HG02852 (cell line): ENCODE measurements around the gene ZNF217.
"Not testable (repeated sequence)": the region's sequence is repeated elsewhere in the genome, so short reads cannot be mapped to it uniquely, and the experiment has no call there.

Source experiments
- ATAC-seq: cut with Tn5 transposase; IDR thresholded peaks from one replicate; pipeline ENCODE4 v1.9.1; 2021; ENCODE audit warnings: mild to moderate bottlenecking, moderate library complexity; ENCODE audit not compliant: unreplicated experiment

Gene ZNF217

GRCh38 chr20:53593466-53594007, at the start of gene ZNF217:
ZNF217 (minus strand) TSS chr20:53593839; CDS start chr20:53582826, 11,013 bp downstream.
- peak; percentile 31 for ATAC-seq

DNA sequence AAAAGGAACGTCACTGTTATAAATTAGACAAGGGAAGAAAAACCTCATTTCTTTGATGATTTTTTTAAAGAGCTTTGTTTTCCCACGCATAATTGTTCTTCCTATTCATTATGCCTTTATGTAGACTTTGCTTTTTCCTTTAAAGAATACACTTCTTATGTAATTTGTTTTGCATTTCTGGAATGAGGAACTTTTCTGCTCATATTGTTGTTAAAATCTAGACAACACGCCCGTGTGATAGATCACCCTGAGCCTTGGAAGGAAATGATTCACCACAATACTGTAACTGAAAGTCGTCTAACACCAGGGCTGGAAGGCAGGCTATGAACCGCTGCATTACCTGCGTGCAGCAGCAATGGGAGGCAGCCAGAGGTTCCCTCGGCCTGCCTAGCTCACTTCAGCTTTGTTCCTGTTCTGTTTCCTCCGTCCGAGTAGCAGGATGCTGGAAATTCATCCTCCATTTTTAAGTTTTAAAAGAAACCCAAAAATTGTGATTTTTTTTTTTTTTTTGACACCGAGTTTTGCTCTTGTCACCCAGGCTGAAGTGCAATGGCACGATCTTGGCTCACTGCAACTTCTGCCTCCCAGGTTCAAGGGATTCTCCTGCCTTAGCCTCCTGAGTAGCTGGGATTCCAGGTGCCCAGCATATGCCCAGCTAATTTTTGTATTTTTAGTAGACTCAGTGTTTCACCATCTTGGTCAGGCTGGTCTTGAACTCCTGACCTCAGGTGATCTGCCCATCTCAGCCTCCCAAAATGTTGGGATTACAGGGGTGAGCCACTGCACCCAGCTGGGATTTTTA, 49.6 kb upstream of the ZNF217 start:
- ATAC-seq: peak; percentile 96

DNA sequence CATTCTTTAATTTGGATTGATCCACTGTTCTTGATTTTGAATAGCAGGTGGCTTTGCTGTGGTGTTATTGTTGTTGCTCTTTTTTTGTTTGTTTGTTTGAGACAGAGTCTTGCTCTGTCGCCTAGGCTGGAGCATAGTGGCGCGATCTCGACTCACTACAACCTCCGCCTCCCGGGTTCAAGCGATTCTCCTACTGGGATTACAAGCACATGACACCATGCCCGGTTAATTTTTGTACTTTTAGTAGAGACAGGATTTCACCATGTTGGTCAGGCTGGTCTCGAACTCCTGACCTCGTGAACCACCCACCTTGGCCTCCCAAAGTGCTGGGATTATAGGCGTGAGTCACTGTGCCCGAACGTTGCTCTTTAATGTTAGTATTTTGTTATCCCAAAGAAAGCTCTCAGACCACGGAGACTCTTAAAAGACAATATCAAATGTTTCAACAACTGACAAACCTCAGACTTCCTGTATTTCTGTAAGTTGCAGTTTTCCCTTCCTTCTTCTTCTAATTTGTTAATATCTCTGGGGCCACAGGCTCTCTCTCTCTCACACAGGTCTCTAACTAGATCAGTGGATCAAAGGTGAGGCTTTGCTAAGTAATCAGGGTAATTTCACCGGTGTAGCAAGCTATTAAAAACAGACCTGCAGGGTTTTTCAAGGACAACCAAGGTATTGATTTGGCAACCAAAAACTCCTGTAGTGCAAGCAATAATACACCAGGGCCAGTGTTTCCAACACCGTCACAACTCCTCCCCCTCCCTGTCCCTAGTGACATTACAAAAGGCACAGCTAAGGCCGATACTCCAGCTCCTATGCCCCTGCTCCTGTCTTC, 48.8 kb upstream of the ZNF217 start:
- peak; percentile 35 for ATAC-seq

GRCh38 chr20:53639647-53640440, 46.2 kb upstream of the ZNF217 start:
- no peak for ATAC-seq

- ATAC-seq: no peak
These were observed 45.5 kb upstream of the ZNF217 start for GRCh38 chr20:53639128-53639527.

DNA sequence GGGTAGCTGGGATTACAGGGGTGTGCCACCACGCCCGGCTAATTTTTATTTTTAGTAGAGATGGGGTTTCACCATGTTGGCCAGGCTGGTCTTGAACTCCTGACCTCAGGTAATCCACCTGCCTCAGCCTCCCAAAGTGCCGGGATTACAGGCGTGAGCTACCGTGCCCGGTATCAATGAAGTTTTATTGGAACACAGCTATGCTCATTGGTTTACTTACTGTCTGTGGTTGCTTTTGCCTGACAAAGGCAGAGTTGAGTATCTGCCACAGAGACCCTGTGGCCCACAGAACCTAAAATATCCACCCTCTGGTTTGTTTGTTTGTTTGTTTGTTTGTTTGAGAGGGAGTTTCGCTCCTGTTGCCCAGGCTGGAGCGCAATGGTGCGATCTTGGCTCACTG, 43.7 kb upstream of the ZNF217 start:
- not testable (repeated sequence) for ATAC-seq

- ATAC-seq: no peak
These were observed 43.0 kb upstream of the ZNF217 start for GRCh38 chr20:53636540-53637097.

- no peak for ATAC-seq
These were observed 41.6 kb upstream of the ZNF217 start for GRCh38 chr20:53635221-53635620.

GRCh38 chr20:53631909-53632662, 38.4 kb upstream of the ZNF217 start:
- ATAC-seq: no peak

- no peak for ATAC-seq
These were observed 35.8 kb upstream of the ZNF217 start for GRCh38 chr20:53629436-53629835.

DNA sequence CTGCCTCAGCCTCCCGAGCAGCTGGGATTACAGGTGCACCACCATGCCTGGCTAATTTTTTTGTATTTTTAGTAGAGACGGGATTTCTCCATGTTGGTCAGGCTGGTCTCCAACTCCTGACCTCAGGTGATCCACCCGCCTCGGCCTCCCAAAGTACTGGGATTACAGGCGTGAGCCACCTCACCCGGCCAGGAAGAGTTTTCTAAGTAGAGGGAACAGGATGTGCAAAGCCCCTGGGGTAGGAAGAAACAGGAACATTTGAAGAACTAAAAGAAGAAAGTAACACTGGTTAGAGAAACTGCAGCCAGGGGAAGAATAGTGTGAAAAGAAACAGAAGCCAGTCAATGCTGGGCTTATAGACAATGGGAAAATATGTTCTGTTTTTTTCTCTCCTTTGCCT, 35.1 kb upstream of the ZNF217 start:
- ATAC-seq: not testable (repeated sequence)

- no peak for ATAC-seq
These were observed 34.4 kb upstream of the ZNF217 start for GRCh38 chr20:53628076-53628475.

- ATAC-seq: not testable (repeated sequence)
These were observed 33.4 kb upstream of the ZNF217 start for GRCh38 chr20:53627001-53627400.

DNA sequence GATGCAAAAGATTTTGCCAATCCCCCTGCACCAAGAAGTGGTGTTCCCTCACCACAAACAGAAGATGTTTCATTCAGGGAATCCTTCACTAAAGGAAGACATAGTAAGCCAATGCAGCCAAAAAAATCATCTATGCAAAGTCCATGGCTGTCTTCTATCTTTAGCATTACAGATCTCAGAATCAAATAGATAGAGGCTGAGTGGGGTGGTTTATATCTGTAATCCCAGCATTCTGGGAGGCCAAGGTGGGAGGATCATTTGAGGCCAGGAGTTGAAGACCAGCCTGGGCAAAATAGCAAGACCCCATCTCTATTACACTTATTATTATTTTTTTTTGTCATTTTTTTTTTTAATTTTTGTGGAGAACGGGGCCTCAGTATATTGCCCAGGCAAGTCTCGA, 32.9 kb upstream of the ZNF217 start:
- ATAC-seq: no peak

- ATAC-seq: no peak
These were observed 31.9 kb upstream of the ZNF217 start for GRCh38 chr20:53625311-53626129.

GRCh38 chr20:53624927-53625250, 31.2 kb upstream of the ZNF217 start:
- ATAC-seq: not testable (repeated sequence)

DNA sequence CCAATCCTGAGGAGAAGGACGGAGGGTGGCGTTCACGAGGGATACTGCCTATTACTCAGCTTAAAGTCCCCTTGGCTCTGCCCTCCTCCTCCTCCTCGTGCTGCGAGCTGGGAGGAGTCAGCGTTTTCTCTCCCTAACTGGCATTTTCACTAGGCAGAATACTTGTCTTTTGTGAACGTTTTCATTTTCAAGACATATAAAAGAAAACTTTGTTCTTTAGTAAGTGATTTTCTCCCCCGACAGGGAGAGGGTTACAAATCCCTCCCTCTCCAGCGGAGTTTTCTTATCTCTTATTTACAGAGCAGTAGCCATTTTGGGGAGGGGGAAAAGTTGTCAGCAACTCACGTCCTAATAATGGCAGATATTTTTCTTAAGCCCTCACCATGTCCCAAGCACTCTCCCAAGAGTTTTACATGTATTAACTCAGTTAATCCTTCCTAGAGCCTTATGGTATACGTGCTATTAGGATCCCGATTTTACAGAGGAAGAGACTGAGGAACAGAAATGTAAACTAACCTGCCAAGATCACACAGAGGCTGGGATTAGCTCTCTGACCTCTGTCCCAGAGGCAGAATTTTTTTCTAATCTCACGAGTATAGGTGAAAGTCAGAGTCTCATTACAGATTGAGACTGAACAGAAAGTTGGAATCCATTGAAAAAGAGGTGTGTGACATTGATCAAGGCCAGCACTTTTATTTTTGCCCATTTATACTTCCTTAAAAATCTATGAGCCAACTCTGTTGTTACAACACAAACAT, 30.0 kb upstream of the ZNF217 start:
- no peak for ATAC-seq

- ATAC-seq: no peak
These were observed 29.5 kb upstream of the ZNF217 start for GRCh38 chr20:53623134-53623453.
